ENCODE results near the gene ASAP3.

DNA sequence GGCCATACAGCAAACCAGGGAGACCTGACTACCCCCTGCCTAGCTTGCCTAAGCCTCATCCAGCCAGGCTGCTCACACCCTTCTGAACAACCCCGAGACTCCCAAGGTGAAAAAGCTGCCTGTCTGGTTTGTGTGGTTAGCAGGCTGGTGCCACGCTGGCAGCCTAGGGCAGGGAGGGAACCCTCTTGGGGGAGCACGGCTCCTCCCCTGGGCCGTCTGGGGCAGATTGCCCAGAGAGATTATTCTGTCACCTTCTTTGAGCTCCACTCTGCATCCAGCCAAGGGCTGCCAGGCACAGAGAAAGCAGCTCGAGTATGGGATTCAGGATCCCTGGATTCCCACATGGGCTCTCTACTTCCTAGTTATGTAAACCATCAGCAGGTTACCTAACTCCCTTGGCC lies 32.0 kb downstream of the ASAP3 start:
- TF ChIP-seq, protein P1, sequence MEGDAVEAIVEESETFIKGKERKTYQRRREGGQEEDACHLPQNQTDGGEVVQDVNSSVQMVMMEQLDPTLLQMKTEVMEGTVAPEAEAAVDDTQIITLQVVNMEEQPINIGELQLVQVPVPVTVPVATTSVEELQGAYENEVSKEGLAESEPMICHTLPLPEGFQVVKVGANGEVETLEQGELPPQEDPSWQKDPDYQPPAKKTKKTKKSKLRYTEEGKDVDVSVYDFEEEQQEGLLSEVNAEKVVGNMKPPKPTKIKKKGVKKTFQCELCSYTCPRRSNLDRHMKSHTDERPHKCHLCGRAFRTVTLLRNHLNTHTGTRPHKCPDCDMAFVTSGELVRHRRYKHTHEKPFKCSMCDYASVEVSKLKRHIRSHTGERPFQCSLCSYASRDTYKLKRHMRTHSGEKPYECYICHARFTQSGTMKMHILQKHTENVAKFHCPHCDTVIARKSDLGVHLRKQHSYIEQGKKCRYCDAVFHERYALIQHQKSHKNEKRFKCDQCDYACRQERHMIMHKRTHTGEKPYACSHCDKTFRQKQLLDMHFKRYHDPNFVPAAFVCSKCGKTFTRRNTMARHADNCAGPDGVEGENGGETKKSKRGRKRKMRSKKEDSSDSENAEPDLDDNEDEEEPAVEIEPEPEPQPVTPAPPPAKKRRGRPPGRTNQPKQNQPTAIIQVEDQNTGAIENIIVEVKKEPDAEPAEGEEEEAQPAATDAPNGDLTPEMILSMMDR (IDR thresholded peaks at IDR 0.05; ENCODE audit: insufficient read depth, low read length, poor library complexity, severe bottlenecking): no peak
- no peak for TF ChIP-seq EZH2phosphoT487 (conservative IDR thresholded peaks at IDR 0.05; ENCODE audit: low read length)

Measured in SU-DHL-6 (cell line).